ENCODE results near the gene CLPTM1. TPM values are rescaled to one million over a fixed set of nuclear protein-coding genes. Genes with fewer than 3 reads are reported as not detected.

CLPTM1 gene
- total RNA-seq, 2 donors from 2014 or later, result 82.7 to 94.4 TPM

DNA sequence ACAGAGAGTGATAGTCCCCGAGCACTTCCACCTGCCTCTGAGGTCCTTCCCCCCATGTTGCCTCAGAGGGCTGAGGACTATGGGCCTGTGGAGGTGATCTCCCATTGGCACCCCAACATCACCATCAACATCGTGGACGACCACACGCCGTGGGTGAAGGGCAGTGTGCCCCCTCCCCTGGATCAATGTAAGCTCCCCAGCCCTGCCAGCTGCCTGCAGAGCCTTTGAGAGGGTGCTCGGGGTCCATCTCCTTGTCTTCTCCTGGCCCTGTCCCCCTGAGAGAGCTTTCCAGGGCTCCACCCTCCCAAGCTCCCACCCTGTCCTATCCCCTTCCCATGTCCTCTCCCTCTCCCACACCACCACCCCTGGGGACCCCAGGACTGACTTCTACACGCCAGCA, 31.2 kb downstream of the CLPTM1 start:
- no peak overlapping the region for H3K9ac ChIP-seq (ENCODE audit: extremely low read depth, low read length, poor library complexity, severe bottlenecking)
- Mint-ChIP-seq H3K4me1 (no peaks in the 10 kb centered on the region), H3K36me3 (ENCODE audit: low read depth) (peaks cover 46% of the 10 kb centered on the region), H3K4me3 (no peak overlapping the region), H3K9me3 (no peaks in the 10 kb centered on the region), H3K27ac (no peak overlapping the region), H3K27me3 (ENCODE audit: insufficient read depth) (no peaks in the 10 kb centered on the region)
- WGBS, 2 experiments (ENCODE audit: insufficient coverage in 1 of 2, insufficient read length in 1 of 2), result 90% methylated on average over 1 to 7 of the region's 7 CpGs
- TF ChIP-seq, protein P1, sequence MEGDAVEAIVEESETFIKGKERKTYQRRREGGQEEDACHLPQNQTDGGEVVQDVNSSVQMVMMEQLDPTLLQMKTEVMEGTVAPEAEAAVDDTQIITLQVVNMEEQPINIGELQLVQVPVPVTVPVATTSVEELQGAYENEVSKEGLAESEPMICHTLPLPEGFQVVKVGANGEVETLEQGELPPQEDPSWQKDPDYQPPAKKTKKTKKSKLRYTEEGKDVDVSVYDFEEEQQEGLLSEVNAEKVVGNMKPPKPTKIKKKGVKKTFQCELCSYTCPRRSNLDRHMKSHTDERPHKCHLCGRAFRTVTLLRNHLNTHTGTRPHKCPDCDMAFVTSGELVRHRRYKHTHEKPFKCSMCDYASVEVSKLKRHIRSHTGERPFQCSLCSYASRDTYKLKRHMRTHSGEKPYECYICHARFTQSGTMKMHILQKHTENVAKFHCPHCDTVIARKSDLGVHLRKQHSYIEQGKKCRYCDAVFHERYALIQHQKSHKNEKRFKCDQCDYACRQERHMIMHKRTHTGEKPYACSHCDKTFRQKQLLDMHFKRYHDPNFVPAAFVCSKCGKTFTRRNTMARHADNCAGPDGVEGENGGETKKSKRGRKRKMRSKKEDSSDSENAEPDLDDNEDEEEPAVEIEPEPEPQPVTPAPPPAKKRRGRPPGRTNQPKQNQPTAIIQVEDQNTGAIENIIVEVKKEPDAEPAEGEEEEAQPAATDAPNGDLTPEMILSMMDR (conservative IDR thresholded peaks at IDR 0.05), result no peak
- H3K27me3 ChIP-seq (ENCODE audit: control insufficient read depth, insufficient read depth, low read length, poor library complexity, severe bottlenecking), result no peaks in the 10 kb centered on the region
- H3K9me3 ChIP-seq (ENCODE audit: control insufficient read depth, low read length), result no peaks in the 10 kb centered on the region
- peaks cover 36% of the 10 kb centered on the region for H3K36me3 ChIP-seq (ENCODE audit: control insufficient read depth, insufficient read depth, low read length)
- no peaks in the 10 kb centered on the region for H3K4me1 ChIP-seq (ENCODE audit: control insufficient read depth, insufficient read depth, low read length)
- H3K4me3 ChIP-seq (ENCODE audit: low read length), result no peak overlapping the region
- no peak for DNase-seq
- no peak overlapping the region for H3K27ac ChIP-seq (ENCODE audit: low read depth, low read length)

GRCh38 chr19:44987148-44987675, 32.0 kb downstream of the CLPTM1 start:
- H3K9me3 ChIP-seq (ENCODE audit: control insufficient read depth, low read length), result no peaks in the 10 kb centered on the region
- no peak overlapping the region for H3K9ac ChIP-seq (ENCODE audit: extremely low read depth, low read length, poor library complexity, severe bottlenecking)
- no peak overlapping the region for H3K4me3 ChIP-seq (ENCODE audit: low read length)
- no peaks in the 10 kb centered on the region for H3K27me3 ChIP-seq (ENCODE audit: control insufficient read depth, insufficient read depth, low read length, poor library complexity, severe bottlenecking)
- no peak overlapping the region for H3K27ac Mint-ChIP-seq
- H3K27ac ChIP-seq (ENCODE audit: low read depth, low read length), result no peak overlapping the region
- H3K27me3 Mint-ChIP-seq (ENCODE audit: insufficient read depth), result no peaks in the 10 kb centered on the region
- peaks cover 39% of the 10 kb centered on the region for H3K36me3 ChIP-seq (ENCODE audit: control insufficient read depth, insufficient read depth, low read length)
- no peak for DNase-seq
- no peaks in the 10 kb centered on the region for H3K4me1 ChIP-seq (ENCODE audit: control insufficient read depth, insufficient read depth, low read length)
- 97 to 100% methylated on average over 1 to 20 of the region's 20 CpGs for WGBS, 2 experiments (ENCODE audit: insufficient coverage in 1 of 2, insufficient read length in 1 of 2)
- TF ChIP-seq, protein P1 (conservative IDR thresholded peaks at IDR 0.05), result no peak
- H3K4me3 Mint-ChIP-seq, result no peak overlapping the region
- peaks cover 50% of the 10 kb centered on the region for H3K36me3 Mint-ChIP-seq (ENCODE audit: low read depth)
- no peaks in the 10 kb centered on the region for H3K4me1 Mint-ChIP-seq
- H3K9me3 Mint-ChIP-seq, result no peaks in the 10 kb centered on the region

- TF ChIP-seq, protein P1 (conservative IDR thresholded peaks at IDR 0.05), result no peak
- H3K4me1 ChIP-seq (ENCODE audit: control insufficient read depth, insufficient read depth, low read length), result no peaks in the 10 kb centered on the region
- H3K27me3 ChIP-seq (ENCODE audit: control insufficient read depth, insufficient read depth, low read length, poor library complexity, severe bottlenecking), result no peaks in the 10 kb centered on the region
- peaks cover 39% of the 10 kb centered on the region for H3K36me3 ChIP-seq (ENCODE audit: control insufficient read depth, insufficient read depth, low read length)
- Mint-ChIP-seq H3K9me3 (no peaks in the 10 kb centered on the region), H3K4me1 (no peaks in the 10 kb centered on the region), H3K36me3 (ENCODE audit: low read depth) (peaks cover 52% of the 10 kb centered on the region), H3K4me3 (no peak overlapping the region), H3K27me3 (ENCODE audit: insufficient read depth) (no peaks in the 10 kb centered on the region), H3K27ac (no peak overlapping the region)
- no peak overlapping the region for H3K27ac ChIP-seq (ENCODE audit: low read depth, low read length)
- H3K9ac ChIP-seq (ENCODE audit: extremely low read depth, low read length, poor library complexity, severe bottlenecking), result no peak overlapping the region
- WGBS, 2 experiments (ENCODE audit: insufficient coverage in 1 of 2, insufficient read length in 1 of 2), result 98% methylated on average over 8 to 9 of the region's 9 CpGs
- H3K4me3 ChIP-seq (ENCODE audit: low read length), result no peak overlapping the region
- no peaks in the 10 kb centered on the region for H3K9me3 ChIP-seq (ENCODE audit: control insufficient read depth, low read length)
- no peak for DNase-seq
Measured at GRCh38 chr19:44988273-44988672, 33.1 kb downstream of the CLPTM1 start.

Measured in endodermal cell (in vitro differentiated cells).